Esophagus squamous epithelium (tissue), 4 donors: ENCODE measurements around the gene ARPIN.

Experiments
- CTCF ChIP-seq, 6 experiments: fragments of 450-650 bp in 4 of 6; fragments of 200-600 bp in 2 of 6; sonication (generic) in 2 of 6; IDR thresholded peaks; one replicate each; pipeline ENCODE4 v1.5.1; 2016 to 2019; ENCODE audit warnings: antibody characterized with exemption in 6 of 6, mild to moderate bottlenecking in 4 of 6, moderate library complexity in 4 of 6
- POLR2A ChIP-seq, 4 donors: fragments of 450-650 bp; IDR thresholded peaks; one replicate each; pipeline ENCODE4 v1.6.1; 2017; ENCODE audit warnings: antibody characterized with exemption in 4 of 4, mild to moderate bottlenecking in 4 of 4, moderate library complexity in 3 of 4

GRCh38 chr15:89958107-89958805, 45.5 kb upstream of the ARPIN start:
- TF ChIP-seq CTCF (IDR thresholded peaks at IDR 0.05) (no peak), POLR2A (IDR thresholded peaks at IDR 0.05) (no peak)
